Stimulated activated CD8-positive, alpha-beta memory T cell treated with anti-CD3 and anti-CD28 coated beads, Interleukin-7, amount 100 ng/mL, for 4 hours (primary cell): ENCODE measurements around the gene ZNF561.

Source experiments
- DNase-seq, 2 donors: peaks; one replicate each; pipeline ENCODE4 v3.0.0-alpha.2; 2020; ENCODE audit warnings: low read depth in 2 of 2

The ZNF561 gene

GRCh38 chr19:9580728-9581127 is 40.3 kb downstream of the ZNF561 start:
- DNase-seq, result no peak

- DNase-seq, result no peak
Observed at GRCh38 chr19:9570255-9570654, 50.8 kb downstream of the ZNF561 start.

- DNase-seq, result no peak
Observed at GRCh38 chr19:9566729-9567128, 54.3 kb downstream of the ZNF561 start.

GRCh38 chr19:9565900-9566705 is 54.9 kb downstream of the ZNF561 start:
- no peak for DNase-seq
